PC-9 (cell line): Measurements from ENCODE around the gene CD99L2. TPM values are rescaled to one million over a fixed set of nuclear protein-coding genes. Genes with fewer than 3 reads are reported as not detected.

Experiments used
- BruUV-seq: library from RNA; stranded (reverse); fragments of 400-500 nt; replicated peaks from 2 replicates; lab custom pipeline; 2021; lab: Mats Ljungman, UMichigan
- CTCF ChIA-PET: fragments of 300-600 bp; sonication (Branson Sonifier 250); formaldehyde crosslinking; loops from one replicate; lab custom pipeline; 2022; ENCODE audit warnings: antibody characterized with exemption; lab: Charles Lee
- POLR2A ChIA-PET: fragments of 300-600 bp; sonication (Branson Sonifier 250); formaldehyde crosslinking; loops from one replicate; lab custom pipeline; 2022; ENCODE audit warnings: antibody characterized with exemption; ENCODE audit not compliant: unreplicated experiment; lab: Charles Lee
- DNase-seq, 2 experiments: peaks; one replicate each; pipeline versions ENCODE4 v3.0.0 to v3.0.0-alpha.2; 2015 to 2022; ENCODE audit warnings: mixed read lengths in 1 of 2
- H2AFZ ChIP-seq: fragments of 200-600 bp; sonication (generic); 2 replicates; pipeline ENCODE4 v1.8.1; 2017; ENCODE audit warnings: antibody characterized with exemption
- H3F3A ChIP-seq: fragments of 200-600 bp; sonication (generic); 2 replicates; pipeline ENCODE4 v1.8.1; 2017; ENCODE audit warnings: antibody characterized with exemption, mild to moderate bottlenecking, low read depth; ENCODE audit not compliant: insufficient read depth
- H3K27ac ChIP-seq: fragments of 200-600 bp; sonication (generic); 2 replicates; pipeline ENCODE4 v1.6.1; 2016; ENCODE audit warnings: mixed run types
- H3K27me3 ChIP-seq: fragments of 200-600 bp; sonication (generic); 2 replicates; pipeline ENCODE4 v1.6.1; 2016; ENCODE audit warnings: low read depth, mixed run types; ENCODE audit not compliant: insufficient read depth
- H3K36me3 ChIP-seq: fragments of 200-600 bp; sonication (generic); 2 replicates; pipeline ENCODE4 v1.6.1; 2016; ENCODE audit warnings: low read depth, mixed run types
- H3K4me1 ChIP-seq: fragments of 200-600 bp; sonication (generic); replicated peaks from 2 replicates; pipeline ENCODE4 v1.6.1; 2016; ENCODE audit warnings: mixed run types; ENCODE audit not compliant: insufficient read depth
- H3K4me2 ChIP-seq: fragments of 200-600 bp; sonication (generic); 2 replicates; pipeline ENCODE4 v1.6.1; 2017; ENCODE audit warnings: mixed run types
- H3K4me3 ChIP-seq: fragments of 200-600 bp; sonication (generic); 2 replicates; pipeline ENCODE4 v1.6.1; 2016; ENCODE audit warnings: mixed run types
- H3K79me2 ChIP-seq: fragments of 200-600 bp; sonication (generic); 2 replicates; pipeline ENCODE4 v1.6.1; 2017; ENCODE audit warnings: low read depth, mixed run types
- H3K9me2 ChIP-seq: fragments of 200-600 bp; sonication (generic); 2 replicates; pipeline ENCODE4 v1.8.1; 2017; ENCODE audit warnings: mild to moderate bottlenecking; ENCODE audit not compliant: insufficient read depth
- H3K9me3 ChIP-seq: fragments of 200-600 bp; sonication (generic); 2 replicates; pipeline ENCODE4 v1.8.1; 2016; ENCODE audit warnings: low read depth; ENCODE audit not compliant: insufficient read depth
- H4K20me1 ChIP-seq: fragments of 200-600 bp; sonication (generic); 2 replicates; pipeline ENCODE4 v1.8.1; 2017; ENCODE audit not compliant: insufficient read depth
- EZH2 ChIP-seq: fragments of 200-600 bp; sonication (generic); IDR thresholded peaks from 2 replicates; pipeline ENCODE4 v1.8.0; 2017; ENCODE audit warnings: antibody characterized with exemption, low read depth
- intact Hi-C: fragments of 100-400 bp; cut with micrococcal nuclease; formaldehyde crosslinking; loops from one replicate; pipeline ENCODE4 v1.10.0; 2022; ENCODE audit not compliant: unreplicated experiment
- total RNA-seq: library from RNA; stranded (reverse); gene quantifications from 2 replicates; pipeline ENCODE4 v1.2.3, GENCODE V29; 2021
- TF ChIP-seq, protein P1 (sequence below): fragments of 200-600 bp; sonication (generic); conservative IDR thresholded peaks from 2 replicates; pipeline ENCODE4 v1.6.1; 2017; ENCODE audit warnings: mixed run types, antibody characterized with exemption, mild to moderate bottlenecking, moderate library complexity

Gene CD99L2
- total RNA-seq, 1 experiment from 2014 or later = 22.5 TPM

DNA sequence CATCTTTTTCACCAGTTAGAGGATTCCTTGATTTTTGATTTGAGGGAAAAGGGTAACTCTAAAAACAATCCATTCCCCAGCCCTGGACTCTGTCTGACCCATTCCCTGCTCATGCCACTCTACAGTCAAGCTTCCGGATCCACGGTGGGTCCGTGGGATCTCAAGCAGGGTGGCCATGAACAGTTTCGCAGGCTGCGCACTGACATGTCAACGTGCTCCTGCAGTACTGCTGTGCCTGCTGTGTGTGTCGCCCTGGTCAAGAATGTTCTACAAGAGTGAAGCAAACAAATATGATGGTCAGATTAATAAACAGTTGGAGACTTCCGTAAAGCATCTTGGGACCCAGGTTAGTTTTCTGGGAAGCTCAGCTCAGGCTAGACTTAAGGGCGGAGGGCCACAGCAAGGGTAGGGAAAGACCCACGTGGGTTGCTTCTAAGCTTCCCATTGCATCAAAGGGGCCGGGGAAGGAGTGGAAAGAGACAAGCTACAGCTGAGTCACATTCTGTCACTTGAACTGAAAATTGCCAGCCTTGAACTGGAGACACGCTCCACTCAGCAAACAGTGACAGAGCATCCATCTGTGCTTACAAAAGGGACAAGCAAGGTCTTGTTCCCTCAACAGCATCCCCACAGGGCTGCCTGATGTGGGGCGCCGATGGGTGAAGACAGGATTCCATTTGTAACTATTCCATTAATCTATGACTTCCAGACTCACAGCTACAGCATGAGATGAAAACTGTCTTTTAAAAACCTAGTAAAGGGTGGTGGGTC is 123.5 kb downstream of the CD99L2 start:
- H3K27me3 ChIP-seq = no peaks in the 10 kb centered on the region
- ChIA-PET CTCF (no interaction called here), POLR2A (no interaction called here)
- H3K9me2 ChIP-seq = no peaks in the 10 kb centered on the region
- TF ChIP-seq, protein P1, sequence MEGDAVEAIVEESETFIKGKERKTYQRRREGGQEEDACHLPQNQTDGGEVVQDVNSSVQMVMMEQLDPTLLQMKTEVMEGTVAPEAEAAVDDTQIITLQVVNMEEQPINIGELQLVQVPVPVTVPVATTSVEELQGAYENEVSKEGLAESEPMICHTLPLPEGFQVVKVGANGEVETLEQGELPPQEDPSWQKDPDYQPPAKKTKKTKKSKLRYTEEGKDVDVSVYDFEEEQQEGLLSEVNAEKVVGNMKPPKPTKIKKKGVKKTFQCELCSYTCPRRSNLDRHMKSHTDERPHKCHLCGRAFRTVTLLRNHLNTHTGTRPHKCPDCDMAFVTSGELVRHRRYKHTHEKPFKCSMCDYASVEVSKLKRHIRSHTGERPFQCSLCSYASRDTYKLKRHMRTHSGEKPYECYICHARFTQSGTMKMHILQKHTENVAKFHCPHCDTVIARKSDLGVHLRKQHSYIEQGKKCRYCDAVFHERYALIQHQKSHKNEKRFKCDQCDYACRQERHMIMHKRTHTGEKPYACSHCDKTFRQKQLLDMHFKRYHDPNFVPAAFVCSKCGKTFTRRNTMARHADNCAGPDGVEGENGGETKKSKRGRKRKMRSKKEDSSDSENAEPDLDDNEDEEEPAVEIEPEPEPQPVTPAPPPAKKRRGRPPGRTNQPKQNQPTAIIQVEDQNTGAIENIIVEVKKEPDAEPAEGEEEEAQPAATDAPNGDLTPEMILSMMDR = no peak
- TF ChIP-seq EZH2 = no peak
- H3K79me2 ChIP-seq = no peaks in the 10 kb centered on the region
- no peak overlapping the region for H3K4me2 ChIP-seq
- H3K4me1 ChIP-seq = no peaks in the 10 kb centered on the region
- peak in 1 of 2 experiments; percentile 27 for DNase-seq
- no peak overlapping the region for H3K4me3 ChIP-seq
- no peaks in the 10 kb centered on the region for H3K36me3 ChIP-seq
- H4K20me1 ChIP-seq = no peaks in the 10 kb centered on the region
- H3K27ac ChIP-seq = no peak overlapping the region
- no TSS peak for BruUV-seq
- no peaks in the 10 kb centered on the region for H3F3A ChIP-seq
- intact Hi-C loops = loop anchor here (5.0 kb wide), 1 partner anchor 122 kb away; the partner anchor contains the start of gene CD99L2
- H2AFZ ChIP-seq = no peak overlapping the region
- H3K9me3 ChIP-seq = no peaks in the 10 kb centered on the region

DNA sequence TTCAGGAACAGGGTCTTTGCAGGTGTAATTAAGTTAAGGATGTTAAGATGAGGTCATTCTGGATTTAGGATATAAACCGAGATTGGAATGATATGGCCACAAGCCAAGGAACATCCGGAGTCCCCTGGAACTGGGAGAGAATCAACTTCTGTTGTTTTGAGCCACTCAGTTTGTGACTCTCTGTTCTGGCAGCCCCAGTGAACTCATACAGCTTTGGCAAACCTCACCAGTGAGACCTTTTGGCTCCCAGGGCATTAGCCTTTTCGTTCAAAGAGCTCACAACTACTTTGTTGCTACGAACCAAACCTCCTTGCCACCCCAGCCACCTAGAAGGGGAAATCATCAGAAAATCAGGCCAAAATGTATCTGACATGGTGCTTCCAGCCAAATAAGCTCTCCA is 124.8 kb downstream of the CD99L2 start:
- Histone ChIP-seq H3K4me2 (no peak overlapping the region), H3K4me3 (no peak overlapping the region), H3K4me1 (no peaks in the 10 kb centered on the region), H3K36me3 (no peaks in the 10 kb centered on the region), H3K27me3 (no peaks in the 10 kb centered on the region), H3K9me3 (no peaks in the 10 kb centered on the region), H3K79me2 (no peaks in the 10 kb centered on the region), H2AFZ (no peak overlapping the region), H3K27ac (no peak overlapping the region), H4K20me1 (no peaks in the 10 kb centered on the region), H3F3A (no peaks in the 10 kb centered on the region), H3K9me2 (no peaks in the 10 kb centered on the region)
- intact Hi-C loops = loop anchor here (2.0 to 5.0 kb wide), 2 partner anchors 124 to 231 kb away; partner anchors contain the start of gene CD99L2
- no TSS peak for BruUV-seq
- no peak for TF ChIP-seq EZH2
- TF ChIP-seq, protein P1 = no peak
- ChIA-PET POLR2A (no interaction called here), CTCF (no interaction called here)
- DNase-seq = no peak

DNA sequence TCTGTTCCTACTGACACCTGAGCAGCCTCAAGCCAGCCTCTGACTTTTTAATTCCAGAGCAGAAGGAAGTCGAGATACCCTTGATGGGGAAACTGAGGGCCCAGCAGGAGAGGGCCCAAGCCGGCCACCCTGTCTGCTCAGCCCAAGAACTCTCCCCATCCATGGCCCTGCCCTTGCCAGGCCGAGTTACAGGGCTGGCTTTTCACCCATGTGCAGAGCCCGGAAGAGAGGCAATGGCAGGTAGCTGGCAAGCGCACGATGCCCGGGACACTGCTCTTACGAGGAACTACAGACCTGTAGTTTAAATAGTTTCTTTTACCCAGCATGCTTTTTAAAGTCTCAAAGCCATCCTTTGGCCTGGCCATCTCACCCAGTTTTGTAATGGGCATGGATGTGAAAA is 125.4 kb downstream of the CD99L2 start:
- intact Hi-C loops = loop anchor here (2.0 to 5.0 kb wide), 2 partner anchors 124 to 232 kb away; partner anchors contain the start of gene CD99L2
- Histone ChIP-seq H3F3A (no peaks in the 10 kb centered on the region), H3K79me2 (no peaks in the 10 kb centered on the region), H3K27me3 (no peaks in the 10 kb centered on the region), H3K9me3 (no peaks in the 10 kb centered on the region), H3K4me2 (no peak overlapping the region), H3K27ac (no peak overlapping the region), H4K20me1 (no peaks in the 10 kb centered on the region), H3K4me3 (no peak overlapping the region), H3K9me2 (no peaks in the 10 kb centered on the region), H3K36me3 (no peaks in the 10 kb centered on the region), H2AFZ (no peak overlapping the region), H3K4me1 (no peaks in the 10 kb centered on the region)
- ChIA-PET CTCF (no interaction called here), POLR2A (no interaction called here)
- TF ChIP-seq, protein P1 = no peak
- TF ChIP-seq EZH2 = no peak
- no TSS peak for BruUV-seq
- DNase-seq = peak in 1 of 2 experiments; percentile 11
